Measurements from ENCODE around the gene C1orf94. TPM values are rescaled to one million over a fixed set of nuclear protein-coding genes. Genes with fewer than 3 reads are reported as not detected.

C1orf94 gene
- total and polyA plus RNA-seq, 10 of the 15 experiments (the other 5 are each of a cell fraction or from before 2014, with no cell fraction given): not detected

- H3K9ac ChIP-seq (ENCODE audit: control insufficient read depth, insufficient read depth, low read length): no peak overlapping the region
- no peak overlapping the region for H3K27ac ChIP-seq (ENCODE audit: control insufficient read depth, insufficient read depth)
- DNase-seq (ENCODE audit: low read depth, low spot score) (no peak), FAIRE-seq (no peak), ATAC-seq (no peak)
- no peak overlapping the region for H2AFZ ChIP-seq (ENCODE audit: control insufficient read depth, low read depth, low read length)
- H3K36me3 ChIP-seq (ENCODE audit: control insufficient read depth in 2 of 2, insufficient read depth in 2 of 2, low read length in 1 of 2): no peaks in the 10 kb centered on the region
- H4K20me1 ChIP-seq (ENCODE audit: control insufficient read depth, insufficient read depth): no peaks in the 10 kb centered on the region
- no peak overlapping the region for H3K4me2 ChIP-seq (ENCODE audit: control insufficient read depth, insufficient read depth)
- WGBS (ENCODE audit: insufficient coverage, insufficient replicate concordance, low lambda C conversion rate, missing lambda C conversion rate): 6% methylated on average over 2 of the region's 2 CpGs
- in situ Hi-C loops (cut with MboI): no loop called here
- ChIA-PET RAD21 (ENCODE audit: unreplicated experiment) (no interaction called here), CTCF (no interaction called here), SMC1A (ENCODE audit: uncharacterized antibody, unreplicated experiment) (interaction anchor here (0.7 kb wide), 1 partner anchor 172 kb away, joined by 3 read pairs; no protein-coding TSS in a partner anchor), POLR2A (no interaction called here)
- H3K4me1 ChIP-seq (ENCODE audit: control insufficient read depth, insufficient read depth, low read length): no peaks in the 10 kb centered on the region
- no peak overlapping the region for H3K4me3 ChIP-seq
- TF ChIP-seq PML (IDR thresholded peaks at IDR 0.05; ENCODE audit: low read length) (no peak), RELA (IDR thresholded peaks at IDR 0.05; ENCODE audit: borderline replicate concordance, partially characterized antibody) (no peak), IRF5 (IDR thresholded peaks at IDR 0.05; ENCODE audit: borderline replicate concordance) (no peak), E4F1 (IDR thresholded peaks at IDR 0.05; ENCODE audit: borderline replicate concordance, partially characterized antibody) (no peak), YY1 (IDR thresholded peaks at IDR 0.05; ENCODE audit: low read depth, low read length) (no peak), MLLT1 (IDR thresholded peaks at IDR 0.05) (no peak), ZSCAN29 (IDR thresholded peaks at IDR 0.05) (no peak), SMARCA5 (IDR thresholded peaks at IDR 0.05) (no peak), ZBTB33 (IDR thresholded peaks at IDR 0.05) (no peak), BCL11A (IDR thresholded peaks at IDR 0.05; ENCODE audit: low read depth, low read length) (no peak), MTA3 (IDR thresholded peaks at IDR 0.05; ENCODE audit: borderline replicate concordance, low read length) (no peak), EED (IDR thresholded peaks at IDR 0.05; ENCODE audit: low read depth) (no peak), BCL3 (IDR thresholded peaks at IDR 0.05; ENCODE audit: borderline replicate concordance, insufficient read depth, low read depth, low read length, poor library complexity, severe bottlenecking) (no peak), ZNF24 (IDR thresholded peaks at IDR 0.05) (no peak), CBX3 (IDR thresholded peaks at IDR 0.05; ENCODE audit: borderline replicate concordance, low read depth) (no peak)
- peaks cover 0 to under 1% of the 10 kb centered on the region in 2 experiments; a peak in 3 of 4 replicates for H3K27me3 ChIP-seq (replicated peaks in 1 of 2; ENCODE audit: control insufficient read depth in 2 of 2, insufficient read depth in 2 of 2, low read length in 1 of 2)
- intact Hi-C loops (cut with micrococcal nuclease; ENCODE audit: unreplicated experiment): no loop called here
- no TSS peak for BruUV-seq (replicated peaks)
- no peaks in the 10 kb centered on the region for H3K79me2 ChIP-seq (ENCODE audit: control insufficient read depth, insufficient read depth, low read length)
- H3K9me3 ChIP-seq (replicated peaks; ENCODE audit: control insufficient read depth, insufficient read depth, low read length): no peaks in the 10 kb centered on the region
Observed at GRCh38 chr1:34155860-34156259, 20.8 kb upstream of the C1orf94 start.

Measured in GM12878 (cell line).